Neural crest cell (in vitro differentiated cells): ENCODE results near the gene DNAH10. TPM values are rescaled to one million over a fixed set of nuclear protein-coding genes. Genes with fewer than 3 reads are reported as not detected.

ENCODE experiments used
- DNase-seq: peaks from one replicate; pipeline ENCODE4 v3.0.0; 2021; ENCODE audit warnings: low read depth, mixed read lengths, low spot score
- H3K27ac Mint-ChIP-seq: one replicate; pipeline ENCODE4 v1.8.0; 2021; ENCODE audit warnings: mild to moderate bottlenecking, mixed read lengths; ENCODE audit not compliant: unreplicated experiment
- H3K27me3 Mint-ChIP-seq: 2 replicates; pipeline ENCODE4 v1.8.0; 2021; ENCODE audit warnings: low read depth, mild to moderate bottlenecking, mixed read lengths
- H3K36me3 Mint-ChIP-seq: 2 replicates; pipeline ENCODE4 v1.8.0; 2021; ENCODE audit warnings: low read depth, mild to moderate bottlenecking, mixed read lengths
- H3K4me1 Mint-ChIP-seq: 2 replicates; pipeline ENCODE4 v1.8.0; 2021; ENCODE audit warnings: mixed read lengths
- H3K4me3 Mint-ChIP-seq: one replicate; pipeline ENCODE4 v1.8.0; 2021; ENCODE audit warnings: mild to moderate bottlenecking, mixed read lengths
- H3K9me3 Mint-ChIP-seq: 2 replicates; pipeline ENCODE4 v1.8.0; 2021; ENCODE audit warnings: mixed read lengths
- CTCF ChIP-seq: fragments of 200-600 bp; sonication (generic); conservative IDR thresholded peaks from 2 replicates; pipeline ENCODE4 v1.5.0; 2021; ENCODE audit warnings: antibody characterized with exemption, mild to moderate bottlenecking
- total RNA-seq: library from RNA; stranded (reverse); gene quantifications from 2 replicates; pipeline ENCODE4 v1.2.1, GENCODE V29; 2021

DNAH10 gene
- total RNA-seq, 1 donor from 2014 or later: 1.1 TPM

- H3K9me3 Mint-ChIP-seq: no peaks in the 10 kb centered on the region
- no peak overlapping the region for H3K4me3 Mint-ChIP-seq
- no peak for DNase-seq
- H3K36me3 Mint-ChIP-seq: peaks cover 16% of the 10 kb centered on the region
- no peak overlapping the region for H3K27ac Mint-ChIP-seq
- H3K4me1 Mint-ChIP-seq: peaks cover 9% of the 10 kb centered on the region
- TF ChIP-seq CTCF: no peak
- H3K27me3 Mint-ChIP-seq: no peaks in the 10 kb centered on the region
Measured at GRCh38 chr12:123929946-123930583, 168.0 kb downstream of the DNAH10 start.

- Mint-ChIP-seq H3K27ac (no peak overlapping the region), H3K36me3 (peaks cover 21% of the 10 kb centered on the region), H3K9me3 (no peaks in the 10 kb centered on the region), H3K4me3 (no peak overlapping the region), H3K4me1 (peaks cover 9% of the 10 kb centered on the region), H3K27me3 (no peaks in the 10 kb centered on the region)
- TF ChIP-seq CTCF: no peak
- DNase-seq: no peak
Measured at GRCh38 chr12:123931686-123932321, 169.7 kb downstream of the DNAH10 start.

- Mint-ChIP-seq H3K9me3 (no peaks in the 10 kb centered on the region), H3K27ac (no peak overlapping the region), H3K4me1 (peaks cover 9% of the 10 kb centered on the region), H3K4me3 (no peak overlapping the region), H3K36me3 (peaks cover 21% of the 10 kb centered on the region), H3K27me3 (no peaks in the 10 kb centered on the region)
- TF ChIP-seq CTCF: no peak
- DNase-seq: no peak
Measured at GRCh38 chr12:123933214-123933613, 171.1 kb downstream of the DNAH10 start.

- Mint-ChIP-seq H3K4me1 (peaks cover 10% of the 10 kb centered on the region), H3K9me3 (no peaks in the 10 kb centered on the region), H3K36me3 (peaks cover 21% of the 10 kb centered on the region), H3K27ac (no peak overlapping the region), H3K4me3 (no peak overlapping the region), H3K27me3 (no peaks in the 10 kb centered on the region)
- TF ChIP-seq CTCF: no peak
- DNase-seq: no peak
Measured at GRCh38 chr12:123934016-123934620, 172.0 kb downstream of the DNAH10 start.

GRCh38 chr12:123934829-123935228 is 172.7 kb downstream of the DNAH10 start:
- no peak for DNase-seq
- H3K27ac Mint-ChIP-seq: no peak overlapping the region
- no peaks in the 10 kb centered on the region for H3K27me3 Mint-ChIP-seq
- peaks cover 19% of the 10 kb centered on the region for H3K36me3 Mint-ChIP-seq
- no peak overlapping the region for H3K4me3 Mint-ChIP-seq
- TF ChIP-seq CTCF: no peak
- H3K9me3 Mint-ChIP-seq: no peaks in the 10 kb centered on the region
- peaks cover 7% of the 10 kb centered on the region for H3K4me1 Mint-ChIP-seq
